ENCODE results near the gene ZBED4. TPM values are rescaled to one million over a fixed set of nuclear protein-coding genes. Genes with fewer than 3 reads are reported as not detected.

The ZBED4 gene
- total RNA-seq, 1 experiment from 2014 or later: 21.6 TPM

GRCh38 chr22:49807129-49807528 lies 46.5 kb upstream of the ZBED4 start:
- CTCF ChIA-PET: no interaction called here
- Histone ChIP-seq H3K9me2 (ENCODE audit: insufficient read depth) (no peaks in the 10 kb centered on the region), H3K9ac (ENCODE audit: low read length) (no peak overlapping the region), H4K20me1 (ENCODE audit: insufficient read depth) (peaks cover 14% of the 10 kb centered on the region; the same call in 1 of the 2 replicates), H3K27me3 (ENCODE audit: insufficient read depth, low read length) (no peaks in the 10 kb centered on the region), H3K27ac (ENCODE audit: low read depth, low read length) (no peak overlapping the region), H3K4me3 (replicated peaks in 1 of 2; ENCODE audit: low read depth in 1 of 2, low read length in 2 of 2) (no peak overlapping the region), H3K79me2 (ENCODE audit: insufficient read depth, low read length) (peaks cover 96% of the 10 kb centered on the region), H3K36me3 (ENCODE audit: control insufficient read depth in 1 of 2, insufficient read depth in 2 of 2, low read length in 2 of 2) (peaks cover 6% of the 10 kb centered on the region in 2 experiments; a peak in 3 of 4 replicates), H2AFZ (ENCODE audit: low read depth, low read length, poor library complexity, severe bottlenecking) (no peak overlapping the region), H3K9me3 (ENCODE audit: control insufficient read depth in 1 of 2, insufficient read depth in 1 of 2, low read depth in 1 of 2, low read length in 2 of 2) (no peaks in the 10 kb centered on the region), H3K4me1 (ENCODE audit: control insufficient read depth in 1 of 2, insufficient read depth in 2 of 2, low read length in 2 of 2) (no peaks in the 10 kb centered on the region), H3K4me2 (ENCODE audit: low read length) (no peak overlapping the region)
- intact Hi-C loops (cut with micrococcal nuclease): no loop called here
- RAD21 ChIA-PET (ENCODE audit: low non-redundant PET in 1 of 2, low total read pairs in 2 of 2, uncharacterized antibody in 2 of 2, unreplicated experiment in 2 of 2): no interaction called here
- POLR2A ChIA-PET: no interaction called here
- no TSS peak for BruUV-seq (replicated peaks)
- ATAC-seq (no peak), DNase-seq (ENCODE audit: low read depth, low spot score) (no peak)
- TF ChIP-seq CEBPB (IDR thresholded peaks at IDR 0.05; ENCODE audit: low read depth): no peak
- TF ChIP-seq EGR1 (IDR thresholded peaks at IDR 0.05; ENCODE audit: low read depth): no peak
- TF ChIP-seq ZBTB33 (IDR thresholded peaks at IDR 0.05; ENCODE audit: extremely low read depth, insufficient replicate concordance, low read length): no peak
- no peak for TF ChIP-seq FOSL1 (IDR thresholded peaks at IDR 0.05; ENCODE audit: low read depth)
- no peak for TF ChIP-seq POLR2AphosphoS5 (IDR thresholded peaks at IDR 0.05; ENCODE audit: low read depth, low read length)
- no peak for TF ChIP-seq ATF3 (IDR thresholded peaks at IDR 0.05)
- no peak for TF ChIP-seq SRF (IDR thresholded peaks at IDR 0.05; ENCODE audit: low read depth)
- no peak for TF ChIP-seq MAX (IDR thresholded peaks at IDR 0.05)
- TF ChIP-seq REST (IDR thresholded peaks at IDR 0.05; ENCODE audit: low read depth): no peak
- no peak for TF ChIP-seq TCF7L2 (IDR thresholded peaks at IDR 0.05; ENCODE audit: borderline replicate concordance, extremely low read depth, insufficient read depth, insufficient read length)
- TF ChIP-seq ZNF274 (IDR thresholded peaks at IDR 0.05; ENCODE audit: low read depth, low read length): no peak
- TF ChIP-seq SIN3A (IDR thresholded peaks at IDR 0.05; ENCODE audit: low read depth): no peak
